AG04450 (cell line): ENCODE data around the gene TCEA3. TPM values are rescaled to one million over a fixed set of nuclear protein-coding genes. Genes with fewer than 3 reads are reported as not detected.

Source experiments
- CTCF ChIA-PET: fragments of 300-600, 350-600 bp; formaldehyde crosslinking; extraction: SDS; loops from one replicate; lab custom pipeline; 2022; ENCODE audit warnings: antibody characterized with exemption, inconsistent platforms; lab: Charles Lee
- POLR2A ChIA-PET: fragments of 350-600 bp; formaldehyde crosslinking; extraction: SDS; loops from one replicate; lab custom pipeline; 2021; ENCODE audit warnings: antibody characterized with exemption, inconsistent platforms; lab: Yijun Ruan, JAX
- DNase-seq: peaks from one replicate; pipeline ENCODE4 v3.0.0-alpha.2; 2011; ENCODE audit warnings: low read depth, low spot score
- H3K27ac ChIP-seq: one replicate; pipeline ENCODE4 v1.5.1; 2012; ENCODE audit warnings: low read depth, low read length, control low read depth
- H3K27me3 ChIP-seq: one replicate; pipeline ENCODE4 v1.6.0; 2012; ENCODE audit warnings: low read length; ENCODE audit not compliant: control insufficient read depth, insufficient read depth
- H3K4me3 ChIP-seq: 2 replicates; pipeline ENCODE4 v1.5.1; 2011; ENCODE audit warnings: mild to moderate bottlenecking, low read depth, low read length, control low read depth
- H3K9me3 ChIP-seq: 2 replicates; pipeline ENCODE4 v1.5.1; 2012; ENCODE audit warnings: low read length; ENCODE audit not compliant: control insufficient read depth, insufficient read depth
- polyA plus RNA-seq: library from polyadenylated mRNA; depleted of rRNA; stranded (reverse); fragments of >200 nt; gene quantifications from 2 replicates; pipeline ENCODE4 v1.2.3, GENCODE V29; 2011; rRNA removed
- TF ChIP-seq, protein P1 (sequence below): IDR thresholded peaks from 2 replicates; pipeline ENCODE4 v1.5.1; 2011; ENCODE audit warnings: low read depth, low read length, control low read depth, inconsistent platforms

TCEA3 gene
- polyA plus RNA-seq, 1 experiment: 14.7 TPM

- ChIA-PET POLR2A (no interaction called here), CTCF (interaction anchor here (1.2 to 1.7 kb wide), 3 partner anchors 65 to 159 kb away, joined by 3 to 7 read pairs (median 4); no protein-coding TSS in a partner anchor)
- H3K4me3 ChIP-seq: no peak overlapping the region
- no peak overlapping the region for H3K27ac ChIP-seq
- DNase-seq: no peak
- no peaks in the 10 kb centered on the region for H3K27me3 ChIP-seq
- TF ChIP-seq, protein P1, sequence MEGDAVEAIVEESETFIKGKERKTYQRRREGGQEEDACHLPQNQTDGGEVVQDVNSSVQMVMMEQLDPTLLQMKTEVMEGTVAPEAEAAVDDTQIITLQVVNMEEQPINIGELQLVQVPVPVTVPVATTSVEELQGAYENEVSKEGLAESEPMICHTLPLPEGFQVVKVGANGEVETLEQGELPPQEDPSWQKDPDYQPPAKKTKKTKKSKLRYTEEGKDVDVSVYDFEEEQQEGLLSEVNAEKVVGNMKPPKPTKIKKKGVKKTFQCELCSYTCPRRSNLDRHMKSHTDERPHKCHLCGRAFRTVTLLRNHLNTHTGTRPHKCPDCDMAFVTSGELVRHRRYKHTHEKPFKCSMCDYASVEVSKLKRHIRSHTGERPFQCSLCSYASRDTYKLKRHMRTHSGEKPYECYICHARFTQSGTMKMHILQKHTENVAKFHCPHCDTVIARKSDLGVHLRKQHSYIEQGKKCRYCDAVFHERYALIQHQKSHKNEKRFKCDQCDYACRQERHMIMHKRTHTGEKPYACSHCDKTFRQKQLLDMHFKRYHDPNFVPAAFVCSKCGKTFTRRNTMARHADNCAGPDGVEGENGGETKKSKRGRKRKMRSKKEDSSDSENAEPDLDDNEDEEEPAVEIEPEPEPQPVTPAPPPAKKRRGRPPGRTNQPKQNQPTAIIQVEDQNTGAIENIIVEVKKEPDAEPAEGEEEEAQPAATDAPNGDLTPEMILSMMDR: no peak
- no peaks in the 10 kb centered on the region; the same call in 1 of the 2 replicates for H3K9me3 ChIP-seq
Observed at GRCh38 chr1:23337869-23338268, 86.7 kb downstream of the TCEA3 start.

- TF ChIP-seq, protein P1: no peak
- CTCF ChIA-PET: no interaction called here
Observed at GRCh38 chr1:23331713-23332112, 92.8 kb downstream of the TCEA3 start.

More at GRCh38 chr1:23331713-23332112, 92.8 kb downstream of the TCEA3 start:
- Histone ChIP-seq H3K27ac (no peak overlapping the region), H3K4me3 (no peak overlapping the region), H3K27me3 (no peaks in the 10 kb centered on the region), H3K9me3 (no peaks in the 10 kb centered on the region; the same call in 1 of the 2 replicates)
- no peak for DNase-seq
- POLR2A ChIA-PET: interaction anchor here (0.7 kb wide), 2 partner anchors 80 to 166 kb away, joined by 6 read pairs; no protein-coding TSS in a partner anchor

Other genes with a start within 250 kb of the TCEA3 start
- 0.07 and 0.11 TPM in 2 replicates for gene HTR1D, start 207.2 kb downstream of the TCEA3 start, polyA plus RNA-seq
- gene HNRNPR, start 80.5 kb downstream of the TCEA3 start, polyA plus RNA-seq: 134 and 171 TPM in 2 replicates
- 14.2 and 17.2 TPM in 2 replicates for gene ZNF436, start 54.9 kb downstream of the TCEA3 start, polyA plus RNA-seq
- gene ASAP3, start 59.4 kb upstream of the TCEA3 start, polyA plus RNA-seq: 25.5 and 29.9 TPM in 2 replicates
- 0.05 and 0.06 TPM in 2 replicates for gene E2F2, start 106.5 kb upstream of the TCEA3 start, polyA plus RNA-seq
- gene ID3, start 134.8 kb upstream of the TCEA3 start, polyA plus RNA-seq: 15.3 and 25.0 TPM in 2 replicates